Activated B cell treated with CpG ODN at 0.5 μM for 24 hours (primary cell): ENCODE results near the gene OR12D1. TPM values are rescaled to one million over a fixed set of nuclear protein-coding genes. Genes with fewer than 3 reads are reported as not detected.
"Not testable (repeated sequence)": the region's sequence is repeated elsewhere in the genome, so short reads cannot be mapped to it uniquely, and the experiment has no call there.

Experiments used
- ATAC-seq: fragments of 200-7000 bp; cut with Tn5 transposase; one replicate; pipeline ENCODE4 v1.10.0; 2021; ENCODE audit warnings: low read depth, mild to moderate bottlenecking, moderate library complexity
- CTCF ChIA-PET: fragments of 350-600 bp; sonication (Branson Sonifier 250); formaldehyde crosslinking; loops from one replicate; lab custom pipeline; 2021; ENCODE audit warnings: antibody characterized with exemption; lab: Charles Lee
- POLR2A ChIA-PET: fragments of 350-600 bp; sonication (Branson Sonifier 250); formaldehyde crosslinking; loops from one replicate; lab custom pipeline; 2021; ENCODE audit warnings: antibody characterized with exemption; lab: Charles Lee
- DNase-seq: peaks from one replicate; pipeline ENCODE4 v3.0.0; 2022
- H3K27ac Mint-ChIP-seq: one replicate; pipeline ENCODE4 v1.8.0; 2020; ENCODE audit warnings: mixed read lengths
- H3K27me3 Mint-ChIP-seq: one replicate; pipeline ENCODE4 v1.8.0; 2021; ENCODE audit warnings: mixed read lengths
- H3K36me3 Mint-ChIP-seq: one replicate; pipeline ENCODE4 v1.8.0; 2021; ENCODE audit warnings: low read depth, mixed read lengths
- H3K4me1 Mint-ChIP-seq: one replicate; pipeline ENCODE4 v1.8.0; 2021; ENCODE audit warnings: mixed read lengths
- H3K4me3 Mint-ChIP-seq: one replicate; pipeline ENCODE4 v1.8.0; 2020; ENCODE audit warnings: mild to moderate bottlenecking, mixed read lengths
- H3K9me3 Mint-ChIP-seq: one replicate; pipeline ENCODE4 v1.8.0; 2020; ENCODE audit warnings: mixed read lengths
- CTCF ChIP-seq: fragments of 200-600 bp; IDR thresholded peaks from one replicate; pipeline ENCODE4 v1.8.0; 2022; ENCODE audit warnings: antibody characterized with exemption, mild to moderate bottlenecking
- intact Hi-C: fragments of 100-400 bp; cut with micrococcal nuclease; formaldehyde crosslinking; loops from one replicate; pipeline ENCODE4 v1.15.1; 2024
- total RNA-seq: library from RNA; stranded (reverse); gene quantifications from 2 replicates; pipeline ENCODE4 v1.2.3, GENCODE V29; 2022

The OR12D1 gene
- total RNA-seq, 1 donor from 2014 or later: not detected

DNA sequence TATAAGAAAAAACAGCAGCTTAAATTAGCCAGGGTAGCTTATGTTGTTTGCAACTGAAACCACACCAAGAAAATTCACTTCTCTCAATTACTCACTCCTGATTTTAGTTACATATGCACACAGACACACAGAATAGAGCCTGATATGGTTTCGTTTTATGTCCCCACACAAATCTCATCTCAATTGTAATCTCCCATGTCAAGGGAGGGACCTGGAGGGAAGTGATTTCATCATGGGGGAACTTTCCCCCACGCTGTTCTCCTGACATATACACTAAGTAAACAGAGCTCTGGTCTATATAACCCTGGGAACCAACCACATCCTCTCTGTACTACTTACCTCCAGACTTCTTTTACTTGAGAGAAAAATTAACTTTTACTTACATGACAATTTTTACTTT lies 9.8 kb downstream of the OR12D1 start:
- ATAC-seq: no peak
- no peaks in the 10 kb centered on the region for H3K4me1 Mint-ChIP-seq
- no peak for DNase-seq
- TF ChIP-seq CTCF: no peak
- H3K27me3 Mint-ChIP-seq: peaks cover 13% of the 10 kb centered on the region
- H3K9me3 Mint-ChIP-seq: no peaks in the 10 kb centered on the region
- no peak overlapping the region for H3K4me3 Mint-ChIP-seq
- POLR2A ChIA-PET: no interaction called here
- CTCF ChIA-PET: no interaction called here
- H3K36me3 Mint-ChIP-seq: no peaks in the 10 kb centered on the region
- no peak overlapping the region for H3K27ac Mint-ChIP-seq
- intact Hi-C loops: no loop called here

GRCh38 chr6:29425075-29425474 lies 10.3 kb downstream of the OR12D1 start:
- DNase-seq (no peak), ATAC-seq (no peak)
- no peak overlapping the region for H3K27ac Mint-ChIP-seq
- intact Hi-C loops: no loop called here
- POLR2A ChIA-PET: no interaction called here
- H3K27me3 Mint-ChIP-seq: peaks cover 10% of the 10 kb centered on the region
- TF ChIP-seq CTCF: no peak
- H3K36me3 Mint-ChIP-seq: no peaks in the 10 kb centered on the region
- H3K9me3 Mint-ChIP-seq: no peaks in the 10 kb centered on the region
- no peak overlapping the region for H3K4me3 Mint-ChIP-seq
- CTCF ChIA-PET: no interaction called here
- H3K4me1 Mint-ChIP-seq: no peaks in the 10 kb centered on the region

DNA sequence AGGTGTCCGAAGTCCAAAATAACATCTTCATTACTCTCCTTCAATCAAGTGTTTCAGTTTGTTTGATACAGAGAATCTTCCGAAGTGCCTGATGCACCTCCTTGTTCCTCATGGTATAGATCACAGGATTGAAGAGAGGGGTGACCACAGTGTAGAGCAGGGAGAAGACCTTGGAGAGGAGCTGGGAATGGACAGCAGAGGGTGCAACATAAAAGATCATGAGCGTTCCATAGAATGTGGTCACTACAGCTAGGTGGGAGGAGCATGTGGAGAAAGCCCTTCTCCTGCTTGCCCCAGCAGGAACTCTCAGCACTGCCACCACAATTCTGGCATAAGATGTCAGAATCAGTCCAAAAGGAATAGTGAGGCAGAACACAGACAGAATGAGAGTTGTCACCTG lies 11.9 kb downstream of the OR12D1 start:
- ChIA-PET POLR2A (no interaction called here), CTCF (no interaction called here)
- Mint-ChIP-seq H3K4me1 (no peaks in the 10 kb centered on the region), H3K27me3 (peaks cover 11% of the 10 kb centered on the region), H3K9me3 (no peaks in the 10 kb centered on the region), H3K4me3 (no peak overlapping the region), H3K36me3 (no peaks in the 10 kb centered on the region), H3K27ac (no peak overlapping the region)
- ATAC-seq: no peak
- TF ChIP-seq CTCF: no peak
- intact Hi-C loops: no loop called here
- no peak for DNase-seq

DNA sequence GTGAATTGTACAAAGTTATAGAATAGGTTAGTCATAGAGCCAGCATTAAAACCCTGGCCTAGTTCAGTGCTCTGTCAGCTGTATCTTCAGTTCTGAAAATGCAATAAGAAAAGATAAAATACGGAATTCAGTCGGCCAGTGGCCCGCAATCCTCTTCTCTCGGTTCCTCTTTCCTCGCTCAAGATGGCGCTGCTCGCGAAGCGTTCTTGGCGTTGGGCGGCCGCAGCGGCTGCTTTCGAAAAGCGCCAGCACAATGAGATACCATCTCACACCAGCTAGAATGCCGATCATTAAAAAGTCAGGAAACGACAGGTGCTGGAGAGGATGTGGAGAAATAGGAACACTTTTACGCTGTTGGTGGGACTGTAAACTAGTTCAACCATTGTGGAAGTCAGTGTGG lies 22.0 kb downstream of the OR12D1 start:
- ATAC-seq, DNase-seq, H3K27ac Mint-ChIP-seq, CTCF ChIA-PET, H3K4me3 Mint-ChIP-seq, POLR2A ChIA-PET, intact Hi-C loops, H3K36me3 Mint-ChIP-seq, H3K4me1 Mint-ChIP-seq: not testable (repeated sequence)
- Mint-ChIP-seq H3K27me3 (peaks cover 17% of the 10 kb centered on the region), H3K9me3 (peaks cover 14% of the 10 kb centered on the region)

- CTCF ChIA-PET: no interaction called here
- H3K4me3 Mint-ChIP-seq: no peak within 1 kb of the TSS
- DNase-seq (no peak), ATAC-seq (no peak)
- peaks cover 17% of the 10 kb centered on the region for H3K27me3 Mint-ChIP-seq
- intact Hi-C loops: no loop called here
- H3K27ac Mint-ChIP-seq: no peak within 1 kb of the TSS
- no peaks in the 10 kb centered on the region for H3K4me1 Mint-ChIP-seq
- peaks cover 8% of the 10 kb centered on the region for H3K9me3 Mint-ChIP-seq
- H3K36me3 Mint-ChIP-seq: no peaks in the 10 kb centered on the region
- TF ChIP-seq CTCF: no peak
- POLR2A ChIA-PET: no interaction called here
These were observed 24.3 kb downstream of the OR12D1 start, which contains the start of gene OR10C1 for GRCh38 chr6:29439006-29439405. TSS of gene OR10C1 (plus strand) at chr6:29439306. CDS start at chr6:29440016, 710 bp downstream.

DNA sequence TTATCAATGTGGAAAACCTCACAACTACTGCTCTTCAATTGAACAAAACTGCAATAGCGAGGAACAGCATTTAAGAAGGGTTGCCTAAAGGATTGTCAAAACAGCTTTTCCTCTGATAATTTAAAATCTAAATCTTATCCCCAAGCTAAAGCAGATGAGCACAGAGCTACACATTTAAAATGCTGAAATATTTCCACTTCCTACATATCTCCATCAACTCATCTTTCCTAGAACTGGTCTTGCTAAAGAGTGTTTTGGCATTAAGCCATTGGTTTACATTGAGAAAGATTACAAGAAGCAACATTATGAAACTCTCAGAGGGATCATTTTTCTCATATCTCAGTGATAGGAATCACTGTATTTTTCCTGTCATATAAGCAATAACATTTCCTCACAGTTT lies 28.0 kb downstream of the OR12D1 start:
- no peak for TF ChIP-seq CTCF
- H3K27me3 Mint-ChIP-seq: peaks cover 21% of the 10 kb centered on the region
- H3K27ac Mint-ChIP-seq: no peak overlapping the region
- POLR2A ChIA-PET: no interaction called here
- no peak overlapping the region for H3K4me3 Mint-ChIP-seq
- peaks cover 10% of the 10 kb centered on the region for H3K9me3 Mint-ChIP-seq
- no peaks in the 10 kb centered on the region for H3K36me3 Mint-ChIP-seq
- DNase-seq (no peak), ATAC-seq (no peak)
- H3K4me1 Mint-ChIP-seq: no peaks in the 10 kb centered on the region
- intact Hi-C loops: no loop called here
- CTCF ChIA-PET: no interaction called here

DNA sequence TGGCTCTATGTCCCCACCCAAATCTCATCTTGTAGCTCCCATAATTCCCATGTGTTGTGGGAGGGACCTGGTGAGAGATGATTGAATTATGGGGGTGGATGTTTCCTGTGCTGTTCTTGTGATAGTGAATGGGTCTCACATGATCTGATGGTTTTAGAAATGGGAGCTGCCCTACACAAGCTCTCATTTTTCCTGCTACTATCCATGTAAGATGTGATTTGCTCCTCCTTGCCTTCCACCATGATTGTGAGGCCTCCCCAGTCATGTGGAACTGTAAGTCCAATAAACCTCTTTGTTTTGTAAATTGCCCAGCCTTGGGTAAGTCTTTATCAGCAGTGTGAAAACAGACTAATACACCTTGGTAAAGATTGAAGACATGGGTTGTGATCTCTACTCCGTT lies 29.3 kb downstream of the OR12D1 start:
- CTCF ChIA-PET, DNase-seq, H3K4me3 Mint-ChIP-seq, ATAC-seq, intact Hi-C loops, H3K36me3 Mint-ChIP-seq, H3K4me1 Mint-ChIP-seq, H3K27ac Mint-ChIP-seq: not testable (repeated sequence)
- Mint-ChIP-seq H3K27me3 (peaks cover 29% of the 10 kb centered on the region), H3K9me3 (peaks cover 10% of the 10 kb centered on the region)
- POLR2A ChIA-PET: interaction anchor here (1.1 kb wide), 1 partner anchor 9 kb away, joined by 4 read pairs; no protein-coding TSS in a partner anchor
